D721Med (cell line): ENCODE data around the gene TRIM9.

Experiments used
- DNase-seq: peaks from one replicate; pipeline ENCODE4 v3.0.0; 2011; ENCODE audit warnings: low spot score; ENCODE audit not compliant: insufficient read length
- FAIRE-seq: peaks from 2 replicates; lab custom pipeline; 2011; peaks lifted over from hg19 to GRCh38; lab: Jason Lieb, UNC
- CTCF ChIP-seq: IDR thresholded peaks from 2 replicates; pipeline ENCODE4 v1.5.1; 2012; ENCODE audit warnings: mild to moderate bottlenecking, control low read depth; ENCODE audit not compliant: insufficient read depth; ENCODE audit errors: missing control alignments

Gene TRIM9

GRCh38 chr14:51022769-51023168 lies 72.1 kb downstream of the TRIM9 start:
- FAIRE-seq (no peak), DNase-seq (no peak)
- no peak for TF ChIP-seq CTCF

GRCh38 chr14:51020024-51020710 lies 74.7 kb downstream of the TRIM9 start:
- FAIRE-seq (no peak), DNase-seq (no peak)
- TF ChIP-seq CTCF = no peak

- TF ChIP-seq CTCF = no peak
- FAIRE-seq = no peak
- no peak for DNase-seq
Measured at GRCh38 chr14:51019089-51019488, 75.8 kb downstream of the TRIM9 start.

GRCh38 chr14:51018521-51018920 lies 76.4 kb downstream of the TRIM9 start:
- no peak for TF ChIP-seq CTCF
- no peak for DNase-seq
- FAIRE-seq = no peak

- no peak for TF ChIP-seq CTCF
- FAIRE-seq (no peak), DNase-seq (no peak)
Measured at GRCh38 chr14:51014625-51015024, 80.3 kb downstream of the TRIM9 start.

GRCh38 chr14:51014086-51014485 lies 80.8 kb downstream of the TRIM9 start:
- TF ChIP-seq CTCF = no peak
- no peak for DNase-seq
- FAIRE-seq = no peak

- FAIRE-seq (no peak), DNase-seq (no peak)
- TF ChIP-seq CTCF = no peak
Measured at GRCh38 chr14:51012055-51012454, 82.8 kb downstream of the TRIM9 start.
